Neutrophil (primary cell): ENCODE results near the gene CLMN.

ENCODE experiments used
- H3K27ac ChIP-seq: fragments of 200-600 bp; sonication (generic); 2 replicates; pipeline ENCODE4 v1.5.1; 2016; ENCODE audit warnings: mild to moderate bottlenecking, moderate library complexity
- H3K27me3 ChIP-seq: fragments of 200-600 bp; sonication (generic); 2 replicates; pipeline ENCODE4 v1.6.0; 2016; ENCODE audit warnings: mild to moderate bottlenecking
- H3K36me3 ChIP-seq: fragments of 200-600 bp; sonication (generic); 2 replicates; pipeline ENCODE4 v1.5.1; 2017
- H3K4me1 ChIP-seq, 2 experiments: fragments of 200-600 bp in 1 of 2; sonication (generic) in 1 of 2; 1 replicate in 1 of 2; 2 replicates in 1 of 2; pipeline versions ENCODE4 v1.5.1 to v1.6.1; 2013 to 2016; ENCODE audit warnings: low read depth in 1 of 2, low read length in 1 of 2, mild to moderate bottlenecking in 1 of 2, moderate library complexity in 1 of 2; ENCODE audit not compliant: control insufficient read depth in 1 of 2, insufficient read depth in 1 of 2
- H3K4me3 ChIP-seq, 2 experiments: fragments of 200-600 bp in 1 of 2; sonication (generic) in 1 of 2; 1 replicate in 1 of 2; 2 replicates in 1 of 2; pipeline ENCODE4 v1.5.1; 2013 to 2016; ENCODE audit warnings: low read depth in 1 of 2, low read length in 1 of 2, mild to moderate bottlenecking in 1 of 2, moderate library complexity in 1 of 2
- H3K9me3 ChIP-seq: fragments of 200-600 bp; sonication (generic); 2 replicates; pipeline ENCODE4 v1.5.1; 2016
- TF ChIP-seq, protein P1 (sequence below): fragments of 200-600 bp; sonication (generic); IDR thresholded peaks from 2 replicates; pipeline ENCODE4 v1.5.1; 2016; ENCODE audit warnings: antibody characterized with exemption

Gene CLMN

DNA sequence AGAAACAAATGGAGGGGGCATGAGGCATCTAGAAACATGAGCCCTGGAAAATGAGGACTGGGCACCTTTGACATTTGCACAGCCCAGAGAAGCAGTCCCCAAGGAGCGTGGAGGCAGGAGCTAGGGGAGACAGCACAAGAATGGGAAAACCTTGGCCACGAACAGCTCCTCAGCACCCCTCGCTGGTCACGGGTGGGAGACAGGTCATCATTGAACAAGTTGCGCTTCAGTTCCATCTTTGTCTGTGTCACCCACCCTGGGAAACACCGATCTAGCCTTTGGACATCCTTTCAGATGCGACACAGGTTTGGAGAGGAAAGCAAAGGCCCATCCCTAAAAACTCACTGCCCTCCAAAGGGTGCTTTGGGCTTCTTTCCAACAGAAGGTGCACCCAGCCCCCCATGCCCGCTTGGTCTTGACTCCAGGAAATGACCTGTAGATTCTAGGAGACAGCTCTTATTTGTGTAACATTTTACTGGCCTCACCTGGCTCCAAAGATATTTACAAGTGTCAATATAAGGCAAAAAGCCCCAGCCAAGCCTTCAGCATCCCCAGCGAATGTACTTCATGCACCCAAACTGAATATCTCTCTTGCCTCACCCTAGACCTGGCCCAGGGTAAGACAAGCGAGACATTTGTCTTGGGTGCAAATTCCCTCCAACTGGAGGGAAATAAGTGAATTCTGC is 28.8 kb upstream of the CLMN start:
- Histone ChIP-seq H3K4me1 (no peaks in the 10 kb centered on the region), H3K27ac (no peak overlapping the region), H3K36me3 (no peaks in the 10 kb centered on the region), H3K27me3 (no peaks in the 10 kb centered on the region), H3K4me3 (no peak overlapping the region), H3K9me3 (no peaks in the 10 kb centered on the region)
- TF ChIP-seq, protein P1, sequence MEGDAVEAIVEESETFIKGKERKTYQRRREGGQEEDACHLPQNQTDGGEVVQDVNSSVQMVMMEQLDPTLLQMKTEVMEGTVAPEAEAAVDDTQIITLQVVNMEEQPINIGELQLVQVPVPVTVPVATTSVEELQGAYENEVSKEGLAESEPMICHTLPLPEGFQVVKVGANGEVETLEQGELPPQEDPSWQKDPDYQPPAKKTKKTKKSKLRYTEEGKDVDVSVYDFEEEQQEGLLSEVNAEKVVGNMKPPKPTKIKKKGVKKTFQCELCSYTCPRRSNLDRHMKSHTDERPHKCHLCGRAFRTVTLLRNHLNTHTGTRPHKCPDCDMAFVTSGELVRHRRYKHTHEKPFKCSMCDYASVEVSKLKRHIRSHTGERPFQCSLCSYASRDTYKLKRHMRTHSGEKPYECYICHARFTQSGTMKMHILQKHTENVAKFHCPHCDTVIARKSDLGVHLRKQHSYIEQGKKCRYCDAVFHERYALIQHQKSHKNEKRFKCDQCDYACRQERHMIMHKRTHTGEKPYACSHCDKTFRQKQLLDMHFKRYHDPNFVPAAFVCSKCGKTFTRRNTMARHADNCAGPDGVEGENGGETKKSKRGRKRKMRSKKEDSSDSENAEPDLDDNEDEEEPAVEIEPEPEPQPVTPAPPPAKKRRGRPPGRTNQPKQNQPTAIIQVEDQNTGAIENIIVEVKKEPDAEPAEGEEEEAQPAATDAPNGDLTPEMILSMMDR: no peak

- Histone ChIP-seq H3K27me3 (no peaks in the 10 kb centered on the region), H3K4me1 (no peaks in the 10 kb centered on the region), H3K4me3 (no peak overlapping the region), H3K27ac (no peak overlapping the region), H3K9me3 (no peaks in the 10 kb centered on the region), H3K36me3 (no peaks in the 10 kb centered on the region)
- TF ChIP-seq, protein P1: no peak
Measured at GRCh38 chr14:95346820-95347219, 27.1 kb upstream of the CLMN start.

GRCh38 chr14:95346266-95346665 is 26.6 kb upstream of the CLMN start:
- Histone ChIP-seq H3K4me1 (no peaks in the 10 kb centered on the region), H3K4me3 (no peak overlapping the region), H3K27ac (no peak overlapping the region), H3K9me3 (no peaks in the 10 kb centered on the region), H3K27me3 (peaks cover 4% of the 10 kb centered on the region), H3K36me3 (no peaks in the 10 kb centered on the region)
- TF ChIP-seq, protein P1: no peak

GRCh38 chr14:95345032-95345431 is 25.3 kb upstream of the CLMN start:
- TF ChIP-seq, protein P1: no peak
- Histone ChIP-seq H3K27ac (no peak overlapping the region), H3K27me3 (peaks cover 11% of the 10 kb centered on the region), H3K9me3 (no peaks in the 10 kb centered on the region), H3K4me3 (no peak overlapping the region), H3K4me1 (no peaks in the 10 kb centered on the region), H3K36me3 (no peaks in the 10 kb centered on the region)

DNA sequence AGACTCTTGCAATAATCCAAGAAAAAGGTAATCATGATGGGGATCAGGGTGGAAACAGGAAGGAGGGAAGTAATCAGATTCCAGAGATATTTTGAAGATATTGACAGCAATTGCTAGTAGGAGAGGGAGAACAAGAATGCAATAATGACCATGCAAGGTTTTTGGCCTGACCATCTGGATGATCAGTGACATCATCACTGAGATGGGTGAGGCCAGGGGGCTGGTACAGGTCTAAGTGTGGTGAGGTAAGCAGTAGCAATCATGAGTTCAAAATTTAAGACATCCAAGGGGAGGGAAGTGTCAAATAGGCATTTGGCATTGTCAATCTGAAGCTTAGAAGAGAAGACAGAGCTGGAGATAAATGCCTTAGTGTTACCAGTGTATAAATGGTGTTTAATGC is 24.8 kb upstream of the CLMN start:
- no peak overlapping the region for H3K4me3 ChIP-seq
- TF ChIP-seq, protein P1: no peak
- H3K27ac ChIP-seq: no peak overlapping the region
- peaks cover 11% of the 10 kb centered on the region for H3K27me3 ChIP-seq
- H3K9me3 ChIP-seq: no peaks in the 10 kb centered on the region
- H3K36me3 ChIP-seq: no peaks in the 10 kb centered on the region
- no peaks in the 10 kb centered on the region for H3K4me1 ChIP-seq

- Histone ChIP-seq H3K36me3 (no peaks in the 10 kb centered on the region), H3K9me3 (no peaks in the 10 kb centered on the region), H3K27me3 (peaks cover 17% of the 10 kb centered on the region), H3K4me3 (no peak overlapping the region), H3K27ac (no peak overlapping the region), H3K4me1 (no peaks in the 10 kb centered on the region)
- TF ChIP-seq, protein P1: no peak
Measured at GRCh38 chr14:95341564-95341963, 21.9 kb upstream of the CLMN start.
